Gastrocnemius medialis (tissue), 4 donors: ENCODE results near the gene COL4A6. TPM values are rescaled to one million over a fixed set of nuclear protein-coding genes. Genes with fewer than 3 reads are reported as not detected.

ENCODE experiments used
- ATAC-seq, 2 donors: fragments of 150-250 bp; one replicate each; pipeline ENCODE4 v1.9.1; 2016
- DNase-seq, 2 donors: peaks; one replicate each; pipeline ENCODE4 v3.0.0-alpha.2; 2019
- H3K27ac ChIP-seq, 4 donors: fragments of 200-600 bp; sonication (generic); 1 replicate in 1 of 4; 2 replicates in 3 of 4; pipeline ENCODE4 v1.5.1; 2016 to 2018; ENCODE audit warnings: mild to moderate bottlenecking in 2 of 4, moderate library complexity in 1 of 4
- H3K27me3 ChIP-seq, 3 donors: fragments of 200-600 bp; sonication (generic) in 2 of 3; 1 replicate in 1 of 3; 2 replicates in 2 of 3; pipeline versions ENCODE4 v1.5.1 to v1.6.0; 2016 to 2019; ENCODE audit warnings: mild to moderate bottlenecking in 1 of 3, moderate library complexity in 1 of 3
- H3K36me3 ChIP-seq, 2 donors: fragments of 200-600 bp; sonication (generic) in 1 of 2; one replicate each; pipeline ENCODE4 v1.5.1; 2017 to 2018
- H3K4me1 ChIP-seq, 2 donors: fragments of 200-600 bp; sonication (generic) in 1 of 2; one replicate each; pipeline ENCODE4 v1.5.1; 2016 to 2017; ENCODE audit warnings: mild to moderate bottlenecking in 2 of 2
- H3K4me3 ChIP-seq, 4 donors: fragments of 200-600 bp; sonication (generic) in 3 of 4; 1 replicate in 1 of 4; 2 replicates in 3 of 4; pipeline ENCODE4 v1.5.1; 2016 to 2019; ENCODE audit warnings: mild to moderate bottlenecking in 2 of 4
- H3K9me3 ChIP-seq, 3 donors: fragments of 200-600 bp; sonication (generic) in 2 of 3; 1 replicate in 1 of 3; 2 replicates in 2 of 3; pipeline ENCODE4 v1.5.1; 2016 to 2019
- CTCF ChIP-seq, 5 experiments: fragments of 450-650 bp in 3 of 5; fragments of 200-600 bp in 2 of 5; sonication (generic) in 2 of 5; IDR thresholded peaks in 4 of 5; conservative IDR thresholded peaks in 1 of 5; 1 replicate in 4 of 5; 2 replicates in 1 of 5; pipeline ENCODE4 v1.5.1; 2016 to 2019; ENCODE audit warnings: antibody characterized with exemption in 5 of 5, mild to moderate bottlenecking in 3 of 5, moderate library complexity in 3 of 5
- POLR2A ChIP-seq, 2 donors: fragments of 450-650 bp; IDR thresholded peaks; one replicate each; pipeline ENCODE4 v1.6.1; 2017; ENCODE audit warnings: antibody characterized with exemption in 2 of 2, mild to moderate bottlenecking in 2 of 2, moderate library complexity in 2 of 2
- in situ Hi-C, 4 donors: fragments of 200-750 bp; cut with MboI; loops; one replicate each; pipeline versions ENCODE4 v1.15.0 to v1.8.0; 2017; ENCODE audit warnings: low sequenced_read_pairs in 4 of 4
- intact Hi-C: fragments of 100-400 bp; cut with DNase I; formaldehyde crosslinking; loops from one replicate; pipeline ENCODE4 v1.15.1; 2023; ENCODE audit warnings: low total_unique reads
- total RNA-seq, 4 donors: library from RNA; depleted of rRNA; stranded (reverse); fragments of >200 nt; gene quantifications; one replicate each; pipeline versions ENCODE4 v1.1.0 to v1.2.3, GENCODE V29; 2016

COL4A6 gene
- total RNA-seq, 4 donors from 2014 or later = 0.42 to 1.4 (median 0.81) TPM

GRCh38 chrX:108435261-108435660, 3.0 kb downstream of the COL4A6 start:
- ATAC-seq = no peak
- Histone ChIP-seq H3K9me3 (no peaks in the 10 kb centered on the region), H3K4me1 (no peaks in the 10 kb centered on the region), H3K4me3 (no peak overlapping the region), H3K27ac (no peak overlapping the region), H3K36me3 (no peaks in the 10 kb centered on the region), H3K27me3 (no peaks in the 10 kb centered on the region)
- intact Hi-C loops (no loop called here), in situ Hi-C loops (no loop called here)
- no peak for DNase-seq
- TF ChIP-seq CTCF (IDR thresholded peaks at IDR 0.05 in 4 of 5, conservative IDR thresholded peaks at IDR 0.05 in 1 of 5) = no peak
- TF ChIP-seq POLR2A (IDR thresholded peaks at IDR 0.05) = no peak

DNA sequence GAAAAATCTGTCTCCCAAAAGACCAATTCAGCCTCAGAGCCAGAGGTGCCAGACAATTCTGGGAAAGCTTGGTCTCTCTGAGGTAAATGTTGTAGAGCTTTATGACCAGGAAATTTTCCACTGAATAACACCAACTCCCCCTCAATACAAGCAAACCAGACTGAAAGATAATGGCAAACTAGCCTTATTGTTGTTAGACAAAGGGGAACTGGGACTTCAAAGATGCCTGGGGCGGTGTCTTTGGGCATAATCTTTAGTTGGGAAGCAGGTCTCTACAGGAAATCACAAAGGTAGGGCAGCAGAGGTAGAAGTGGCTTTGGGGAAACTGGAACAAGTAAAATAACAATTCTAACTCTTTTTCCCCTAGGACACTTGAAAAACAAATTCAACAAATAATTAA, 12.0 kb downstream of the COL4A6 start:
- H3K9me3 ChIP-seq = no peaks in the 10 kb centered on the region
- H3K27me3 ChIP-seq = no peaks in the 10 kb centered on the region
- TF ChIP-seq POLR2A (IDR thresholded peaks at IDR 0.05) = no peak
- TF ChIP-seq CTCF (IDR thresholded peaks at IDR 0.05 in 4 of 5, conservative IDR thresholded peaks at IDR 0.05 in 1 of 5) = no peak
- H3K36me3 ChIP-seq = no peaks in the 10 kb centered on the region
- no peak overlapping the region for H3K27ac ChIP-seq
- intact Hi-C loops (no loop called here), in situ Hi-C loops (no loop called here)
- no peak overlapping the region for H3K4me3 ChIP-seq
- no peak for DNase-seq
- ATAC-seq = no peak
- H3K4me1 ChIP-seq = no peaks in the 10 kb centered on the region

- TF ChIP-seq POLR2A (IDR thresholded peaks at IDR 0.05) (no peak), CTCF (IDR thresholded peaks at IDR 0.05 in 4 of 5, conservative IDR thresholded peaks at IDR 0.05 in 1 of 5) (no peak)
- Histone ChIP-seq H3K36me3 (no peaks in the 10 kb centered on the region), H3K4me1 (no peaks in the 10 kb centered on the region), H3K27me3 (peaks cover 0 to 4% (median 3%) of the 10 kb centered on the region in 3 donors), H3K4me3 (no peak overlapping the region), H3K9me3 (no peaks in the 10 kb centered on the region), H3K27ac (no peak overlapping the region)
- intact Hi-C loops = no loop called here
- ATAC-seq (no peak), DNase-seq (no peak)
- in situ Hi-C loops = no loop called here
Observed at GRCh38 chrX:108420481-108420880, 17.7 kb downstream of the COL4A6 start.

DNA sequence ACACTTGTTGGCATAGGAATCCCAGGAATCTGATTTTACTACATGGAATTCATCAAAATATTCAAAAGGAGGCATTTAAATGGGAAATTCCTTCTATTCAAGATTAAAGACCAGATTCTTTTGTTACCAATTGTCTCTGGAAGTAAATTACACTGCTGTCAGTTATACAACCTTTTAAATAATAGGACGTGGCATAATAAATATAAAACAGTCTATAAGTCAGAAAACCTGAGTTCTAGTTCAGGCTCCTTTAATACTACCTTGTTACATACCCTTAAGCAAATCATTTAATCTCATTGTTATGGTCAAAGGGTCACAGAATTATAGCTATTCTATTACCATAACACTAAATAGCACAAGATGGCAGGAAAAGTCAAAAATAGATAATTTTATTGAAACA, 18.8 kb downstream of the COL4A6 start:
- TF ChIP-seq CTCF (IDR thresholded peaks at IDR 0.05 in 4 of 5, conservative IDR thresholded peaks at IDR 0.05 in 1 of 5) (no peak), POLR2A (IDR thresholded peaks at IDR 0.05) (no peak)
- Histone ChIP-seq H3K4me3 (no peak overlapping the region), H3K9me3 (no peaks in the 10 kb centered on the region), H3K27me3 (peaks cover 0 to 4% (median 3%) of the 10 kb centered on the region in 3 donors), H3K27ac (no peak overlapping the region), H3K4me1 (no peaks in the 10 kb centered on the region), H3K36me3 (no peaks in the 10 kb centered on the region)
- no peak for DNase-seq
- intact Hi-C loops (no loop called here), in situ Hi-C loops (no loop called here)
- ATAC-seq = no peak

- ATAC-seq (no peak), DNase-seq (no peak)
- Histone ChIP-seq H3K27ac (no peak overlapping the region), H3K36me3 (no peaks in the 10 kb centered on the region), H3K4me3 (no peak overlapping the region), H3K4me1 (no peaks in the 10 kb centered on the region), H3K27me3 (peaks cover 0 to 4% (median 3%) of the 10 kb centered on the region in 3 donors), H3K9me3 (no peaks in the 10 kb centered on the region)
- TF ChIP-seq CTCF (IDR thresholded peaks at IDR 0.05 in 4 of 5, conservative IDR thresholded peaks at IDR 0.05 in 1 of 5) (no peak), POLR2A (IDR thresholded peaks at IDR 0.05) (no peak)
- in situ Hi-C loops = no loop called here
- intact Hi-C loops = no loop called here
Observed at GRCh38 chrX:108417257-108417656, 21.0 kb downstream of the COL4A6 start.
